ENCODE data around the gene LASP1. TPM values are rescaled to one million over a fixed set of nuclear protein-coding genes. Genes with fewer than 3 reads are reported as not detected.

The LASP1 gene
- total RNA-seq, 1 experiment from 2014 or later = 479 TPM

DNA sequence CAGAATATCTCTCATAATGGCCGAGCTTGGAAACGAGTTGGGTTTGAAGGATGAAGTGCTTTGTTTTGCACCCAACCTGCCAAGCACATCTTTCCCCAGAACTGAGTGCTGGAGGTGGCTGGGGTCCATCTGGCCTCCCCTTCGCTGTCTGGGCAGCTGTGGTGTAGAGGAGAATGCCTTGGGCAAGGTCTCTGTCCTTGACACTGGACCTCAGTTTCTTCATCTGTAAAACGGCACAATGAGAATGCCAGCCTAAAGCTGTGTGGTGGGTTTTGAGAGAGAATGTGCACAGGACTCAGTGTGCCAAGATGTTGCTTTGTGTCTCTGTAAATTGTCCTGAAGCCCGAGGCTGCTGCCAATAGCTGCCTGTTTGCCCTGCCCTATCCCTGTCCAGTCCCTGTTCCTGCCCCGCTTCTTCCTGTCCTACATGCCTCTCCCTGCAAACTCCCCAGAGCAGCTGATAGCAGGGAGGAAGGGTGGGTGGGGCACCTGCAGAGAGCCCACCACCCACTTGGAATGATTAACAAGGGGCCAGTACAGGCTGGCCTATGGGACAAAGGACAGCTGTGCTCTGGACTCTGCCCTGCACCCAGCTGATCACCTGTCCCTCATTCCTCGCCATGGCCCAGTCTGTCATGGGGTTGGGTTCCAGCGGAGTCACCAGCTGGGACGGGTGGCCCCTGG is 15.3 kb downstream of the LASP1 start:
- CTCF ChIA-PET = interaction anchor here (0.6 to 0.7 kb wide), 4 partner anchors 28 to 78 kb away, joined by 3 to 5 read pairs (median 4); no protein-coding TSS in a partner anchor
- no TSS peak for BruUV-seq (replicated peaks)
- H3K27ac Mint-ChIP-seq (ENCODE audit: unreplicated experiment) = no peak overlapping the region
- H3K27me3 Mint-ChIP-seq (ENCODE audit: unreplicated experiment) = no peaks in the 10 kb centered on the region
- peak overlapping the region; percentile 0 for H3K4me3 Mint-ChIP-seq (ENCODE audit: low read depth, unreplicated experiment)
- intact Hi-C loops (cut with micrococcal nuclease; ENCODE audit: unreplicated experiment) = no loop called here
- TF ChIP-seq CTCF (IDR thresholded peaks at IDR 0.05; ENCODE audit: unreplicated experiment) = no peak
- no peaks in the 10 kb centered on the region for H3K9me3 Mint-ChIP-seq (ENCODE audit: low read depth, unreplicated experiment)
- no peak for DNase-seq
- peaks cover 98% of the 10 kb centered on the region for H3K36me3 Mint-ChIP-seq (ENCODE audit: insufficient read depth, unreplicated experiment)
- peaks cover 77% of the 10 kb centered on the region for H3K4me1 Mint-ChIP-seq (ENCODE audit: low read depth, unreplicated experiment)

DNA sequence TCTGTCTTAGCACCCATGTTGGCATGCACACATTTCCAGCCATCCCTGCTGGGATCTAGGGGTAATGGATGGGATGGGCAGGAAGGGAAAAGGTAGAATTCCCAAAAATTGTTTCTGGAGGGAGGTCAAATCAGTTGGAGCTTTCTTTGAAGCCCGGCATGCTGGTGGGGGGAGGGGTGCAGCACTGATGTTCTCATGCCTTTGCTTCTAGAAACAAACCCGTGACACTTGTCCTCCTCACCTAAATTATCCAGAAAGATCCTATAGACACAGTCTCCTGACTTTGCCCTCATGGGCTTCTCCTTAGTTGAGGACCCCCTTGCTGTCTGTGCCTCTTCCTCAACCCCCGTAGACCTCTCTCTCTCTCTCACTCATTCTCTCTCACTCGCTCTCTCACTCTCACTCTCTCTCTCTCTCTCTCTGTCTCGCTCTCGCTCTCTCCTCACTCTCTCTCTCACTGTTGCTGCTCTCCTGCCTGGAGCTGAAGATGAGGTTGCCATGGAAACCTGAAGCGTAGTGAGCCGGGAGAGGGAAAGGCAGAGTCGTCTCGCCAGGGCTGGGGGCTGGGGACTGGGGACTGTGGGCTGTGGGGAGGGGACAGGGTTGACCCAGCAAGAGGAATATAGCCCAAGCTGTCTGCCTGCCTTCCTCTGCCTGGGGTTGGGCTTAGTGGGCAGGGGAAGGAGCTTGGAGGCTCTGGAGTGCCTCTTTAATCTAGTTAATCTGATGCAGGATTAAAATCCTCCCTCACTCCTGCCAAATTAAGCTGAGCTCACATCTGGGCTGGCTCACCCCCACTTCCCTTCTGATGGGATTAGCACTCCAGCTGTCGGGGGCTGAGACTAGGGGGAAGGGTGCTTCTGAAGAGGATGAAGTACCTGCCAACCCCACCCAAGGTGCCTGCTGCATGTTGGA is 16.1 kb downstream of the LASP1 start:
- DNase-seq = no peak
- BruUV-seq (replicated peaks) = no TSS peak
- H3K4me1 Mint-ChIP-seq (ENCODE audit: low read depth, unreplicated experiment) = peaks cover 71% of the 10 kb centered on the region
- peaks cover 98% of the 10 kb centered on the region for H3K36me3 Mint-ChIP-seq (ENCODE audit: insufficient read depth, unreplicated experiment)
- no peaks in the 10 kb centered on the region for H3K27me3 Mint-ChIP-seq (ENCODE audit: unreplicated experiment)
- peak overlapping the region; percentile 0 for H3K4me3 Mint-ChIP-seq (ENCODE audit: low read depth, unreplicated experiment)
- H3K9me3 Mint-ChIP-seq (ENCODE audit: low read depth, unreplicated experiment) = no peaks in the 10 kb centered on the region
- H3K27ac Mint-ChIP-seq (ENCODE audit: unreplicated experiment) = peak overlapping the region; percentile 4
- intact Hi-C loops (cut with micrococcal nuclease; ENCODE audit: unreplicated experiment) = no loop called here
- CTCF ChIA-PET = interaction anchor here (0.6 to 1.0 kb wide), 5 partner anchors 19 to 350 kb away, joined by 3 to 4 read pairs (median 3); no protein-coding TSS in a partner anchor
- TF ChIP-seq CTCF (IDR thresholded peaks at IDR 0.05; ENCODE audit: unreplicated experiment) = no peak

- peaks cover 98% of the 10 kb centered on the region for H3K36me3 Mint-ChIP-seq (ENCODE audit: insufficient read depth, unreplicated experiment)
- no peak overlapping the region for H3K27ac Mint-ChIP-seq (ENCODE audit: unreplicated experiment)
- CTCF ChIA-PET = interaction anchor here (0.6 to 1.0 kb wide), 6 partner anchors 18 to 595 kb away, joined by 3 to 4 read pairs (median 3); no protein-coding TSS in a partner anchor
- no peak overlapping the region for H3K4me3 Mint-ChIP-seq (ENCODE audit: low read depth, unreplicated experiment)
- H3K27me3 Mint-ChIP-seq (ENCODE audit: unreplicated experiment) = no peaks in the 10 kb centered on the region
- intact Hi-C loops (cut with micrococcal nuclease; ENCODE audit: unreplicated experiment) = no loop called here
- peaks cover 64% of the 10 kb centered on the region for H3K4me1 Mint-ChIP-seq (ENCODE audit: low read depth, unreplicated experiment)
- BruUV-seq (replicated peaks) = no TSS peak
- no peak for TF ChIP-seq CTCF (IDR thresholded peaks at IDR 0.05; ENCODE audit: unreplicated experiment)
- H3K9me3 Mint-ChIP-seq (ENCODE audit: low read depth, unreplicated experiment) = no peaks in the 10 kb centered on the region
- no peak for DNase-seq
Measured at GRCh38 chr17:38886643-38887010, 16.8 kb downstream of the LASP1 start.

DNA sequence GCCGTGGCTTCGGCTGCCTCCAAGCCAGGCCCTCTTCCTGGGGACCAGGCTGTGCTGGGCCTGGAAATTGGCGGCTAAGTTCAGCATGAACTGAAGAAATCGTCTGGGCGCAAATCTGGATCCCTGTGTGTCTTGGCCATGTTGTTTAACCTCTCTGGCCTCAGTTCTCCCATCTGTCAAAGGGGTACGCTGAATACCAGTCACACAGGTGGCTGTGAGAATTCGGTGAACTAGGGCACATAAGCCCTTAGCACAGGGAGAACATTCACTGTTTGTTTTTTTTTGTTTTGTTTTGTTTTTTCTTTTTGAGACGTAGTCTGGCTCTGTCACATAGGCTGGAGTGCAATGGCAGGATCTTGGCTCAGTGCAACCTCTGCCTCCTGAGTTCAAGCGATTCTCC is 19.0 kb downstream of the LASP1 start:
- intact Hi-C loops (cut with micrococcal nuclease; ENCODE audit: unreplicated experiment) = no loop called here
- CTCF ChIA-PET = interaction anchor here (1.6 kb wide), 1 partner anchor 19 kb away, joined by 4 read pairs; the partner anchor contains the start of gene LASP1
- Mint-ChIP-seq H3K27me3 (ENCODE audit: unreplicated experiment) (no peaks in the 10 kb centered on the region), H3K4me1 (ENCODE audit: low read depth, unreplicated experiment) (peaks cover 42% of the 10 kb centered on the region), H3K36me3 (ENCODE audit: insufficient read depth, unreplicated experiment) (peaks cover 91% of the 10 kb centered on the region), H3K4me3 (ENCODE audit: low read depth, unreplicated experiment) (no peak overlapping the region), H3K9me3 (ENCODE audit: low read depth, unreplicated experiment) (no peaks in the 10 kb centered on the region), H3K27ac (ENCODE audit: unreplicated experiment) (no peak overlapping the region)
- no peak for DNase-seq
- no TSS peak for BruUV-seq (replicated peaks)
- no peak for TF ChIP-seq CTCF (IDR thresholded peaks at IDR 0.05; ENCODE audit: unreplicated experiment)

Data from Calu3 (cell line).